Measurements from ENCODE around the gene TFCP2L1. TPM values are rescaled to one million over a fixed set of nuclear protein-coding genes. Genes with fewer than 3 reads are reported as not detected.

TFCP2L1 gene
- total RNA-seq, 1 experiment from 2014 or later: 18.4 TPM

DNA sequence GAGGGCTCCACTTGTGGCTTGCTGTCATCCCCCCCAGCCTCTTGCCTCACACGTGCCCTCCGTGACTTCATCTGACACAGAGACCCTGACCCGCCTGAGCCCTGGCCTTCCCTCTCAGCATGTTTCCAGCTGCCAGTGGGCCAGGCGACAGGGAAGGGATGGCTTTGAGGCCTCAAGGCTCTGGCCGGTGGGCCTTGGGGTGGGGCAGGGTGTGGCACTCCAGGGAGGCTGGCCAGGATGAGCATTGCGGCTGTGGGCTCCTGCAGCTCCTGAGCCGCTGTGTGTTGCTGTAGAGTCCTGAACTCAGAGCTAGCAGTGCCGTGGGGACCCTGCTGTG, 85.0 kb downstream of the TFCP2L1 start:
- peaks cover 5% of the 10 kb centered on the region for H3K4me1 Mint-ChIP-seq (ENCODE audit: low read depth, unreplicated experiment)
- CTCF ChIA-PET: no interaction called here
- no peaks in the 10 kb centered on the region for H3K27me3 ChIP-seq (replicated peaks; ENCODE audit: control insufficient read depth, insufficient read depth, low read length)
- no peaks in the 10 kb centered on the region for H3K9me3 Mint-ChIP-seq (ENCODE audit: unreplicated experiment)
- TF ChIP-seq, protein P1, sequence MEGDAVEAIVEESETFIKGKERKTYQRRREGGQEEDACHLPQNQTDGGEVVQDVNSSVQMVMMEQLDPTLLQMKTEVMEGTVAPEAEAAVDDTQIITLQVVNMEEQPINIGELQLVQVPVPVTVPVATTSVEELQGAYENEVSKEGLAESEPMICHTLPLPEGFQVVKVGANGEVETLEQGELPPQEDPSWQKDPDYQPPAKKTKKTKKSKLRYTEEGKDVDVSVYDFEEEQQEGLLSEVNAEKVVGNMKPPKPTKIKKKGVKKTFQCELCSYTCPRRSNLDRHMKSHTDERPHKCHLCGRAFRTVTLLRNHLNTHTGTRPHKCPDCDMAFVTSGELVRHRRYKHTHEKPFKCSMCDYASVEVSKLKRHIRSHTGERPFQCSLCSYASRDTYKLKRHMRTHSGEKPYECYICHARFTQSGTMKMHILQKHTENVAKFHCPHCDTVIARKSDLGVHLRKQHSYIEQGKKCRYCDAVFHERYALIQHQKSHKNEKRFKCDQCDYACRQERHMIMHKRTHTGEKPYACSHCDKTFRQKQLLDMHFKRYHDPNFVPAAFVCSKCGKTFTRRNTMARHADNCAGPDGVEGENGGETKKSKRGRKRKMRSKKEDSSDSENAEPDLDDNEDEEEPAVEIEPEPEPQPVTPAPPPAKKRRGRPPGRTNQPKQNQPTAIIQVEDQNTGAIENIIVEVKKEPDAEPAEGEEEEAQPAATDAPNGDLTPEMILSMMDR (IDR thresholded peaks at IDR 0.05; ENCODE audit: insufficient read depth in 1 of 2, low read depth in 1 of 2, low read length in 1 of 2, severe bottlenecking in 1 of 2, unreplicated experiment in 1 of 2): no peak
- H3K4me3 ChIP-seq (ENCODE audit: low read depth, low read length): no peak overlapping the region
- no peaks in the 10 kb centered on the region for H3K9me3 ChIP-seq
- DNase-seq: no peak
- H3K36me3 Mint-ChIP-seq (ENCODE audit: insufficient read depth, unreplicated experiment): peaks cover 6% of the 10 kb centered on the region
- no peak overlapping the region for H3K4me3 Mint-ChIP-seq (ENCODE audit: unreplicated experiment)
- H3K36me3 ChIP-seq (ENCODE audit: control insufficient read depth, insufficient read depth, low read length): no peaks in the 10 kb centered on the region
- H3K27ac Mint-ChIP-seq (ENCODE audit: unreplicated experiment): no peak overlapping the region
- POLR2A ChIA-PET: no interaction called here
- BruUV-seq (replicated peaks): no TSS peak
- peaks cover 10% of the 10 kb centered on the region; the same call in 1 of the 2 replicates for H3K4me1 ChIP-seq
- no peaks in the 10 kb centered on the region for H3K27me3 Mint-ChIP-seq (ENCODE audit: insufficient read depth, unreplicated experiment)
- intact Hi-C loops (cut with micrococcal nuclease; ENCODE audit: unreplicated experiment): no loop called here

DNA sequence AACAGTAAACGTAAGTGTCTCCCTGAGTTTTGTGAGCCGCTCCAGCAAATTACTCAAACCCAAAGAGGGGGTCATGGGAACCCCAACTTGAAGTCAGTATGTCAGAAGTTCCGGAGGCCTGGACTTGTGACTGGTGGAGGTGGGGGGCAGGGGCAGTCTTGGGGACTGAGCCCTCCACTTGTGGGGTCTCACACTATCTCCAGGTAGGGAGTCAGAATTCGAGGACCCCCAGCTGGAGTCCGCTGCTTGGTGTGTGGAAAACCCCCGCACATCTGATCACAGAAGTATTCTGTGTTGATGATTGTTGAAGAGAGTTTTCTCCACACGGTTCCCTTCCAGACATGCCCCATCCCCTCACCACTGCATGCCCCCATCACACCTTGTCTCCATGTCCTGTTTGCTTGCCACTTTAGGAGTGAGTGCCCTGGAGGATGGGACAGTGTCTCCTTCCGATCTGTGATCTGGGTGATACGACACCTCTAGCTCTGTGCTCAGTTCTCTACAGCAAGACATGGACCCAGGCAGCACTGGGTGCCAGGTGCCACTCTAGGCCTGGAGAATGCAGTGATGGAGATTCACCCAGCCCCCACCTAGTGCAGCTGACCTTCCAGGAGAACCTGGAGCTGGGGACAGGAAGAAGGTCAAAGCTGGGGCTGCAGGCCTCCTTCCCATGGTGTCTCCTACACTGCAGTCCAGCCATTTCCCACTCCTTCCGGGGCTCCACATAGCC, 85.6 kb downstream of the TFCP2L1 start:
- no TSS peak for BruUV-seq (replicated peaks)
- H3K27me3 ChIP-seq (replicated peaks; ENCODE audit: control insufficient read depth, insufficient read depth, low read length): no peaks in the 10 kb centered on the region
- no peaks in the 10 kb centered on the region for H3K9me3 Mint-ChIP-seq (ENCODE audit: unreplicated experiment)
- intact Hi-C loops (cut with micrococcal nuclease; ENCODE audit: unreplicated experiment): no loop called here
- TF ChIP-seq, protein P1 (IDR thresholded peaks at IDR 0.05; ENCODE audit: insufficient read depth in 1 of 2, low read depth in 1 of 2, low read length in 1 of 2, severe bottlenecking in 1 of 2, unreplicated experiment in 1 of 2): no peak
- H3K4me3 ChIP-seq (ENCODE audit: low read depth, low read length): no peak overlapping the region
- no peaks in the 10 kb centered on the region for H3K36me3 ChIP-seq (ENCODE audit: control insufficient read depth, insufficient read depth, low read length)
- ChIA-PET POLR2A (no interaction called here), CTCF (no interaction called here)
- H3K4me1 ChIP-seq: peaks cover 10% of the 10 kb centered on the region; the same call in 1 of the 2 replicates
- DNase-seq: no peak
- H3K27me3 Mint-ChIP-seq (ENCODE audit: insufficient read depth, unreplicated experiment): no peaks in the 10 kb centered on the region
- H3K4me1 Mint-ChIP-seq (ENCODE audit: low read depth, unreplicated experiment): peaks cover 5% of the 10 kb centered on the region
- H3K27ac Mint-ChIP-seq (ENCODE audit: unreplicated experiment): no peak overlapping the region
- no peak overlapping the region for H3K4me3 Mint-ChIP-seq (ENCODE audit: unreplicated experiment)
- H3K36me3 Mint-ChIP-seq (ENCODE audit: insufficient read depth, unreplicated experiment): peaks cover 6% of the 10 kb centered on the region
- no peaks in the 10 kb centered on the region for H3K9me3 ChIP-seq

DNA sequence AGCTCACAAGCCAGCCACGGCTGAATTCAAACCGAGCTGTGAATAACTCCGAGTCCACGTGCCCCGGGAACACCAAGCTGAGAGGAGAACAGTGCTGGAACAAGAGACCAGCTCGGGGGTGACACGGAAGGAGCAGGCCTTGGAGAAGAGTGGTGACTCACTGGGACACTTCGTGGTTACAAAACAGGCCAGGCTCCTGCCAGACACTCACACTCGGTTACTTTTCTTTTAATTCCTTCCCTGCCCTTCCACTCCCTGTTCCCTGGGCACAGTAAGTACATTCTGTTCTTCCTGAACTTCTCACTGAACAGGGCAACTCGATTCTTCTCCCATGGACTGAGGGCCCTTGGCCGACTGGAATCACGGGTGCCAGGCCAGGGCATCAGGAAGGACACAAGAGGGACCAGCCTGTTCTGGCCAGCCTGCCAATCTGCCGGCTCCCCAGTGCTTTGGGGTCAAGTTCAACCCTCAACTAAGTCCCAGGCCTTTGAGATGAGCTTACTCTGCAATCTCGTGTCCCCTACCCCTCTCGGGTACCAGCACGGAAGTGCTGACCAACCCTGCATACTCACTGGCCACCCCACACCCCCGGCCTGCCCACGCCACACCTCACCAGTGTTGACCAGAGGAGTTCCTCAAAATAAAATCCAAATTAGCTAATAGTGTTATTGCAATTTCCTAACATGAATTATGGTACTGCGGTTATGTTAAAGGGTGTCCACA, 87.5 kb downstream of the TFCP2L1 start:
- Histone ChIP-seq H3K9me3 (no peaks in the 10 kb centered on the region), H3K36me3 (ENCODE audit: control insufficient read depth, insufficient read depth, low read length) (no peaks in the 10 kb centered on the region), H3K4me3 (ENCODE audit: low read depth, low read length) (no peak overlapping the region), H3K27me3 (replicated peaks; ENCODE audit: control insufficient read depth, insufficient read depth, low read length) (no peaks in the 10 kb centered on the region), H3K4me1 (no peaks in the 10 kb centered on the region)
- Mint-ChIP-seq H3K27ac (ENCODE audit: unreplicated experiment) (no peak overlapping the region), H3K27me3 (ENCODE audit: insufficient read depth, unreplicated experiment) (no peaks in the 10 kb centered on the region), H3K36me3 (ENCODE audit: insufficient read depth, unreplicated experiment) (peaks cover 6% of the 10 kb centered on the region), H3K4me3 (ENCODE audit: unreplicated experiment) (no peak overlapping the region), H3K4me1 (ENCODE audit: low read depth, unreplicated experiment) (peaks cover 5% of the 10 kb centered on the region), H3K9me3 (ENCODE audit: unreplicated experiment) (no peaks in the 10 kb centered on the region)
- CTCF ChIA-PET: no interaction called here
- no TSS peak for BruUV-seq (replicated peaks)
- TF ChIP-seq, protein P1 (IDR thresholded peaks at IDR 0.05; ENCODE audit: insufficient read depth in 1 of 2, low read depth in 1 of 2, low read length in 1 of 2, severe bottlenecking in 1 of 2, unreplicated experiment in 1 of 2): no peak
- DNase-seq: no peak
- intact Hi-C loops (cut with micrococcal nuclease; ENCODE audit: unreplicated experiment): no loop called here
- POLR2A ChIA-PET: interaction anchor here (0.6 kb wide), 1 partner anchor 122 kb away, joined by 6 read pairs; no protein-coding TSS in a partner anchor

Measured in Caco-2 (cell line).